ENCODE measurements around the gene TGFBR1. TPM values are rescaled to one million over a fixed set of nuclear protein-coding genes. Genes with fewer than 3 reads are reported as not detected.

TGFBR1 gene
- total and polyA plus RNA-seq, 2 donors (not counting 3 experiments of a cell fraction or from before 2014, with no cell fraction given): 5.8 to 18.6 TPM

DNA sequence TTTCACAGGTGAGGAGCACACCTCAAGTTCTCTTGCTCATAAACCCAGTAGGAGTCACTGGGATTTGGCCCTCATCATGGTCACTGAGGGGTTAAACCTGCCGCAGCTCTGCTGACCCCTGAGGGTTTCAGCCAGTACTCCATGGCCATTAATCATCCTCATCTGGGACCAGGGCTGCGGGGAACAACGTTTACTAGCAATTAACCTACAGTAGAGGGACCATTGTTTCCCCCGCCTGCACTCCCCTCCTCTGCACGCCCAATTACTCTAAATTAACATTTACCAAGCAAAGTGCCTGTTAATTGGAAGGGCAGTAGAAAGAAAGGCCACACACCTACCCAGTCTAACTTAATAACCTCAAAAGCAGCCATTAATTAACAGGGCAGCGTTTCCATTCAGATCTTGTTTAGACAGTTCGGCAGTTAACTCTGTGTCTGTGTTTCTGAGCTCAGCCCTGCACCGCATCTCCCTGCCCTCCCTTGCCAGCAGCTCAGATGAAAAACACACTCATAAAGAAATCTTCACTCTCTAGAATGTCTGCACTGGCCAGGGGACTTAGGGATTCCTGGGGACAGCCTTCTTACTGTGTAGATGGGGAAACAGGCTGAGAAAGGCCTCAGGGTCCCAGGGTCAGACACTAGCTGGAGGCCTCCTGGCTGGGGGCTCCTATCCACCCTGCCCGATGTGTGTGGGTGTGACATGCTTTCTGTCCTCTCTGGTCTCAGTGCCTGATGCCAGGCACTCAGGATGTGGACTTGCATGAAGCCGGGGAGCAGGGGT is 65.3 kb downstream of the TGFBR1 start:
- intact Hi-C loops (cut with micrococcal nuclease) (no loop called here), dilution Hi-C loops (cut with MboI; ENCODE audit: extremely low pct_ligation_motif_present, low sequenced_read_pairs) (no loop called here)
- Histone ChIP-seq H3K4me2 (ENCODE audit: insufficient read depth, low read length) (no peak overlapping the region), H3K4me1 (ENCODE audit: control insufficient read depth, extremely low read depth, insufficient read depth, low read length) (no peaks in the 10 kb centered on the region), H3K36me3 (ENCODE audit: control insufficient read depth in 2 of 2, extremely low read depth in 1 of 2, insufficient read depth in 2 of 2, low read length in 2 of 2) (no peaks in the 10 kb centered on the region), H4K20me1 (replicated peaks; ENCODE audit: control insufficient read depth, extremely low read depth, insufficient read depth, low read length) (no peaks in the 10 kb centered on the region), H3K79me2 (ENCODE audit: control insufficient read depth, insufficient read depth, low read length) (no peaks in the 10 kb centered on the region), H3K9me1 (replicated peaks; ENCODE audit: control insufficient read depth, extremely low read depth, insufficient read depth, low read length) (no peaks in the 10 kb centered on the region), H3K27me3 (ENCODE audit: control insufficient read depth in 2 of 2, insufficient read depth in 2 of 2, low read length in 2 of 2) (peaks cover 4 to 5% of the 10 kb centered on the region in 2 experiments), H3K9me3 (replicated peaks; ENCODE audit: control insufficient read depth, insufficient read depth, low read length) (no peaks in the 10 kb centered on the region), H2AFZ (ENCODE audit: low read depth, low read length) (no peak overlapping the region), H3K9ac (replicated peaks; ENCODE audit: extremely low read depth, insufficient read depth, low read length) (no peak overlapping the region), H3K27ac (ENCODE audit: insufficient read depth, low read depth, low read length) (no peak overlapping the region), H3K4me3 (replicated peaks in 1 of 3; ENCODE audit: insufficient read depth in 1 of 3, low read depth in 1 of 3, low read length in 3 of 3) (no peak overlapping the region)
- BruUV-seq (replicated peaks): no TSS peak
- TF ChIP-seq EZH2 (IDR thresholded peaks at IDR 0.05; ENCODE audit: borderline replicate concordance, low read depth, low read length, severe bottlenecking) (no peak), MYC (IDR thresholded peaks at IDR 0.05; ENCODE audit: low read depth, low read length) (no peak), JUN (IDR thresholded peaks at IDR 0.05; ENCODE audit: borderline replicate concordance, insufficient read depth, insufficient read length, low read depth) (no peak), POLR2A (IDR thresholded peaks at IDR 0.05; ENCODE audit: low read depth, low read length) (no peak)
- TF ChIP-seq, protein P1, sequence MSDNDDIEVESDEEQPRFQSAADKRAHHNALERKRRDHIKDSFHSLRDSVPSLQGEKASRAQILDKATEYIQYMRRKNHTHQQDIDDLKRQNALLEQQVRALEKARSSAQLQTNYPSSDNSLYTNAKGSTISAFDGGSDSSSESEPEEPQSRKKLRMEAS (IDR thresholded peaks at IDR 0.05; ENCODE audit: insufficient read depth, insufficient read length): no peak
- FAIRE-seq (no peak), DNase-seq (ENCODE audit: low read depth, low spot score) (no peak)
- ChIA-PET POLR2A (no interaction called here), CTCF (no interaction called here)

DNA sequence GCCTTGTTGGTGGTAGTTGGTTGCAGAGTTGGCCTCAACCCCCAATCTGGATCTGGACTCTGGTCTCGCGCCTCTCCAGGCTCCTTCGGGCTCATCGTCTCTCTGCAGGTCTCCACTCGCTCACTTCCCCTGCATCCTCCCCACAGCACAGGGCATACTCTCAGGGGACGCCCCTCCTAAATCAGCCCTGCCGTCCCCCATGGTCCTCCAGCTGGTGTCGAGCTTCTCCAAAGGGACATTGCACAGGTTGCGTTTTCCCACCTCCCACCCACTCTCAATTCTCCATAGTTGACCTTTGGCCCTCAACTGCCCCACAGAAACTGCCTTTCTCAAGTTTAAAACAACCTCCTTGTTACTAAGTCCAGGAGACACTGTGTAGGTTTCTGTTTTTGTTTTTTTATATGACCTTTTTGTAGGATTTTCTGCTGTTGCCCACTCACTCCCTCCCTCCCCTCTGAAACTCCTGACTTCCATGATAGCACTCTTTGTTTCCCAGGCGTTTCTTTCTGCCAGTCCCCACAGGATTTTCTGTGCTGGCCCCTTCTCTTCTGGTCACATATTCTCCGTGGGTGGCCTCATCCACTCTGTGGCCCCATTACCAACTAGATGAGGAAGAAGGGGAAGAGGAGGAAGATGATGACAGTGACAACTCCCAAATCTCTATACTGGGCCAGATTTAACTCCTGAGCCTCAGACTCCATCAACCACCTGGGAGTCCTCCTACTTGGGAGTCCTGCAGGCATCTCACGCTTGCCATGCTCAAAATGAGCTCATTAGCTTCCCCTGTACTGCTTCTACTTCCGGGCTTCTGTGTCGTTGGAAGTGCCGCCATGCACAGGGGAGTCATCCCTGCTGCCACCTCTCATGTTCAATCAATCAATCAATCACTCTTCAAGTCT is 66.6 kb downstream of the TGFBR1 start:
- ChIA-PET CTCF (interaction anchor here (0.8 to 1.6 kb wide), 3 partner anchors 12 to 1051 kb away, joined by 3 to 4 read pairs (median 3); no protein-coding TSS in a partner anchor), POLR2A (no interaction called here)
- Histone ChIP-seq H3K4me3 (replicated peaks in 1 of 3; ENCODE audit: insufficient read depth in 1 of 3, low read depth in 1 of 3, low read length in 3 of 3) (no peak overlapping the region), H3K27me3 (ENCODE audit: control insufficient read depth in 2 of 2, insufficient read depth in 2 of 2, low read length in 2 of 2) (peaks cover 4 to 5% of the 10 kb centered on the region in 2 experiments), H4K20me1 (replicated peaks; ENCODE audit: control insufficient read depth, extremely low read depth, insufficient read depth, low read length) (no peaks in the 10 kb centered on the region), H3K9ac (replicated peaks; ENCODE audit: extremely low read depth, insufficient read depth, low read length) (no peak overlapping the region), H3K4me1 (ENCODE audit: control insufficient read depth, extremely low read depth, insufficient read depth, low read length) (no peaks in the 10 kb centered on the region), H3K9me1 (replicated peaks; ENCODE audit: control insufficient read depth, extremely low read depth, insufficient read depth, low read length) (no peaks in the 10 kb centered on the region), H3K4me2 (ENCODE audit: insufficient read depth, low read length) (no peak overlapping the region), H3K9me3 (replicated peaks; ENCODE audit: control insufficient read depth, insufficient read depth, low read length) (no peaks in the 10 kb centered on the region), H2AFZ (ENCODE audit: low read depth, low read length) (no peak overlapping the region), H3K79me2 (ENCODE audit: control insufficient read depth, insufficient read depth, low read length) (no peaks in the 10 kb centered on the region), H3K27ac (ENCODE audit: insufficient read depth, low read depth, low read length) (no peak overlapping the region), H3K36me3 (ENCODE audit: control insufficient read depth in 2 of 2, extremely low read depth in 1 of 2, insufficient read depth in 2 of 2, low read length in 2 of 2) (no peaks in the 10 kb centered on the region)
- TF ChIP-seq, protein P2, sequence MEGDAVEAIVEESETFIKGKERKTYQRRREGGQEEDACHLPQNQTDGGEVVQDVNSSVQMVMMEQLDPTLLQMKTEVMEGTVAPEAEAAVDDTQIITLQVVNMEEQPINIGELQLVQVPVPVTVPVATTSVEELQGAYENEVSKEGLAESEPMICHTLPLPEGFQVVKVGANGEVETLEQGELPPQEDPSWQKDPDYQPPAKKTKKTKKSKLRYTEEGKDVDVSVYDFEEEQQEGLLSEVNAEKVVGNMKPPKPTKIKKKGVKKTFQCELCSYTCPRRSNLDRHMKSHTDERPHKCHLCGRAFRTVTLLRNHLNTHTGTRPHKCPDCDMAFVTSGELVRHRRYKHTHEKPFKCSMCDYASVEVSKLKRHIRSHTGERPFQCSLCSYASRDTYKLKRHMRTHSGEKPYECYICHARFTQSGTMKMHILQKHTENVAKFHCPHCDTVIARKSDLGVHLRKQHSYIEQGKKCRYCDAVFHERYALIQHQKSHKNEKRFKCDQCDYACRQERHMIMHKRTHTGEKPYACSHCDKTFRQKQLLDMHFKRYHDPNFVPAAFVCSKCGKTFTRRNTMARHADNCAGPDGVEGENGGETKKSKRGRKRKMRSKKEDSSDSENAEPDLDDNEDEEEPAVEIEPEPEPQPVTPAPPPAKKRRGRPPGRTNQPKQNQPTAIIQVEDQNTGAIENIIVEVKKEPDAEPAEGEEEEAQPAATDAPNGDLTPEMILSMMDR (IDR thresholded peaks at IDR 0.05; ENCODE audit: extremely low read depth in 1 of 2, insufficient read depth in 1 of 2, low read depth in 1 of 2, low read length in 2 of 2): no peak
- TF ChIP-seq, protein P1 (IDR thresholded peaks at IDR 0.05; ENCODE audit: insufficient read depth, insufficient read length): no peak
- no peak for TF ChIP-seq MYC (IDR thresholded peaks at IDR 0.05; ENCODE audit: low read depth, low read length)
- no peak for TF ChIP-seq EZH2 (IDR thresholded peaks at IDR 0.05; ENCODE audit: borderline replicate concordance, low read depth, low read length, severe bottlenecking)
- TF ChIP-seq POLR2AphosphoS5 (IDR thresholded peaks at IDR 0.05; ENCODE audit: insufficient read depth, low read depth, low read length): no peak
- dilution Hi-C loops (cut with MboI; ENCODE audit: extremely low pct_ligation_motif_present, low sequenced_read_pairs) (no loop called here), intact Hi-C loops (cut with micrococcal nuclease) (no loop called here)
- BruUV-seq (replicated peaks): no TSS peak
- no peak for FAIRE-seq
- no peak for DNase-seq (ENCODE audit: low read depth, low spot score)
